GM21367 (cell line): ENCODE data around the gene CPA5.

Source experiments
- ATAC-seq: cut with Tn5 transposase; IDR thresholded peaks from one replicate; pipeline ENCODE4 v1.9.1; 2021; ENCODE audit not compliant: unreplicated experiment

CPA5 gene

GRCh38 chr7:130329681-130330080 lies 14.9 kb upstream of the CPA5 start:
- ATAC-seq, result no peak

- ATAC-seq, result no peak
These were observed 12.2 kb upstream of the CPA5 start for GRCh38 chr7:130332259-130333053.

DNA sequence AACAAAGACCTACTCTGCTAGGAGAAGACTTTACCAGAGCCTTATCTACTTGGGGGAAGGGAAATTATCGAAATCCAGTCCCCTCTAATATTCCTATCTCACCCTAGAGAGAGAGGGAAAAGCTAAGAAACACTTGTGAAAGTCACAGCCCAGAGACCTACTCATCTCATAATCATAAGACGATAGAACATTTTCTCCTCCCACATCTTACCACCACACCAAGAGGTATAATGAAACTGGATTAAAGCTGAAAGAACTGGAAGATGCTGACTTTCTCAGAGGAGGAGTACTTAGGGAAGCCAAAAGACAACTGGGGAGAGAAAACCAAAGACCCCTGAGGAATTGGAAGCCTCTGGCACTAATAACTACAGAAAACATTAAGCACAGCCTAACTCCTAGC lies 10.8 kb upstream of the CPA5 start:
- no peak for ATAC-seq

DNA sequence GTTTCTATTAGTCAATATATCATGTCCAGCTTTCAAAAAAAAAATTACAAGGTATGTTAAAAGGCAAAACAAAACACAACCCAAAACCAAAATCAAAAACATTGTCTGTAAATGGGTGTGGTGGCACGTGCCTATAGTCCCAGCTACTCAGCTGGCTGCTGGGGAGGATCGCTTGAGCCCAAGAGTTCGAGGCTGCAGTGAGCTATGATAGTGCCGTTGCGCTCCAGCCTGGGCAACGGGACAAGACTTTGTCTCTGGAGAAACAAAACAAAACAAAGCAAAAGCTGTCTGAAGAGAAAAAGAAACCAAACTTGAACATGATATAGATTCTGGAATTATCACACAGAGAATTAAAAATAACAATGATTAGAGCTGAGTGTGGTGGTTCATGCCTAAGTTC lies 10.3 kb upstream of the CPA5 start:
- ATAC-seq, result no peak

DNA sequence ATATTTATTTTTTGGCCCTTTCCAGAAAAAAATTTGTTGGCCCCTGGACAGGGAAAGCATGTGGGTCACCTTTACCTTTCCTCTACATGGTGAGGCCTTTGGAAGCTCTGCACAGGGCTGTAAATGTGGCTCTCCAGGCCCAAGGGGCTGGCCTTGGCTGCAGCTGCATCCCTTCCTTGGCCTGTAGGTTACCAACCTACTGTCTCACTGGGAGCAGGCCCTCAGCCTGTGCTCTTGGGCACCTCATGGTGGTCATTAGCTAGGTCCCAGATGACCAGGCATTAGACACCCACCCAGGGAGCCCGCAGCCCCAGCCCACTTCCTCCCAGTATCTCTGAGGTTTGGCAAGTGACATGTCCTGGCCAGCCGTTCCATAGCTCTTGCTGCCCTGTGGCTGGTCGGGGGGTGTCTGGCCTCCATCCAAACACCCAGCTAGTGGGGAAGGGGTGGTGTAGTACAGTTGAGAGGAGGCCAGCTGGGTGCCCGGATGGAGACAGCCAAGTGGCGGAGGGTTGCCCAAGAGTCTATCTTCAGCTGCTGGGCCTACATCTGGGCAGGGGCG lies 7.1 kb upstream of the CPA5 start:
- ATAC-seq, result no peak

DNA sequence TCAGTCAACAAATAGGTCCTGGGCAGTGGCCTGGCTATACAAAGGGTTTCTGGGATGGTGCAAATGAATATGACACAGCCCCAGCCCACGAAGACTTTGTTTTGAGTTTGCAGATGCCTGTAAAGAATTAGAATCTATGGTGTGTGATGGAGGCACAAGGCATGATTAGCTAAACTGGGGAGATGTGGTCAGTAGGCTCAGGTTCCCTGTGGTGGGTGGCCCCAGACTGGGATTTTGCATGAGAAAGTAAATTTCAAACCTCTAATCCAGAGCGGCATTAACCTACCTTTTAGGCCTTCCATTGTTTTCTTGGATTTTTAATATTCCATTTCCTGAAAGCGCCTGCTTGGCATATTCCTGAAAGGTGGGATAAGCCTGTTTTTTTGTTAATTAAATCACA lies 6.4 kb upstream of the CPA5 start:
- no peak for ATAC-seq

DNA sequence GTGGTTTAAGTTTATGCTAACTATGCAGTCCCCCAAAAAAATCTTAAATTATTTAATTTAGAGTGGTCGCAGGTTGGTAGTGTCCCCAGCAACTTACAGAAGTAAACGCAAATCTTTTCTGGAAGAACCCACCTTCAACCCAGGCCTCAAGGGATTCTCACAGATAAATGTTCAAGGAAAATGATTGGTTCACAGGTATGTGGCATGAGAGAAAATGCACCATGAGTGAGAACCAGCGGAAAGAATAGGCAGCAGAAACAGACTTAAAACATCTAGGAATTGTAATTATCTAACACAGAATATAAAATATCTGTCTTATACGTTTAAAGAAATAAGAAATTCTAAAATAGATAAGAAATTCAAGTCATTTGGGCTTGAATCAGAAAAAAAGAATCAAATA lies 2.7 kb upstream of the CPA5 start:
- ATAC-seq, result no peak

GRCh38 chr7:130342701-130343380 lies 1.8 kb upstream of the CPA5 start:
- ATAC-seq, result no peak

DNA sequence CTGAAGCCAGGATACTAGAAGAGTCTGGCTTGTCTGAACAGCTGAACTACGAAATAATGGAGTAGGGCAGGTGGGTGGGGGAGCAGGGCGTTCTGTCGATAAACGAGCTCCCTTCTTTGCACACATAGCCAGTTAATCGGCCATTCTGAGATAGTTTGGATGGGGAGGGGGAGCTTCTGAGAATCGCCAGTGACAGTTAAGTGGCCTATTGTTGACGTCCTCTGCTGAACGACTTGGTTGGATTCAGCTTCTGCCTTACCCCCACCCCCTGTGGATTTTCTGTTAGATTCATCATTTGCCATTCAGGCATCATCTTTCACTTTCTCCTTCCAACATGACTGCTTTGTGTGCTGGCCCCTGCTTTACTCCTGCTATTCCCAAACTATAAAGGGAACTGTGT lies 520 bp downstream of the CPA5 start:
- no peak for ATAC-seq

DNA sequence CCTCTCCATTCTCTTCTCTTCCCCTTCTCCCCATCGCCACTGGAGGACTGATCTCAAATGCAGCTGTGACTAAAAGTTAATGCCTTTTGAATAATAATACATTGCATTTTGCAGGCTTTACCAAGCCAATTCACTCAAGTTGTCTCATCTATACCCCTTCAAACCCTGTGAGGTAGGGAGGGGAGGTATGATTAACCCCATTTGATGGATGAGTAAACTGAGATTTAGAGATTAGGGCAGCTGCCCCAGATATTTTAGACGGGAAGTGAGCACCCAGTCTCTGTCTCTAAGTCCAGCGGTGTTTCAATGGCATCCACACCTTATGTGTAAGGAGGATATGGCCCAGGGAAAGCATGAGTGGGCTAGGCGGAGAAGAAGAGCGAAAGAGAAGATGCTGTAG lies 1.1 kb downstream of the CPA5 start:
- ATAC-seq, result no peak

- ATAC-seq, result no peak
These were observed 1.7 kb downstream of the CPA5 start for GRCh38 chr7:130346177-130346905.

- no peak for ATAC-seq
These were observed 2.3 kb downstream of the CPA5 start for GRCh38 chr7:130346941-130347340.

DNA sequence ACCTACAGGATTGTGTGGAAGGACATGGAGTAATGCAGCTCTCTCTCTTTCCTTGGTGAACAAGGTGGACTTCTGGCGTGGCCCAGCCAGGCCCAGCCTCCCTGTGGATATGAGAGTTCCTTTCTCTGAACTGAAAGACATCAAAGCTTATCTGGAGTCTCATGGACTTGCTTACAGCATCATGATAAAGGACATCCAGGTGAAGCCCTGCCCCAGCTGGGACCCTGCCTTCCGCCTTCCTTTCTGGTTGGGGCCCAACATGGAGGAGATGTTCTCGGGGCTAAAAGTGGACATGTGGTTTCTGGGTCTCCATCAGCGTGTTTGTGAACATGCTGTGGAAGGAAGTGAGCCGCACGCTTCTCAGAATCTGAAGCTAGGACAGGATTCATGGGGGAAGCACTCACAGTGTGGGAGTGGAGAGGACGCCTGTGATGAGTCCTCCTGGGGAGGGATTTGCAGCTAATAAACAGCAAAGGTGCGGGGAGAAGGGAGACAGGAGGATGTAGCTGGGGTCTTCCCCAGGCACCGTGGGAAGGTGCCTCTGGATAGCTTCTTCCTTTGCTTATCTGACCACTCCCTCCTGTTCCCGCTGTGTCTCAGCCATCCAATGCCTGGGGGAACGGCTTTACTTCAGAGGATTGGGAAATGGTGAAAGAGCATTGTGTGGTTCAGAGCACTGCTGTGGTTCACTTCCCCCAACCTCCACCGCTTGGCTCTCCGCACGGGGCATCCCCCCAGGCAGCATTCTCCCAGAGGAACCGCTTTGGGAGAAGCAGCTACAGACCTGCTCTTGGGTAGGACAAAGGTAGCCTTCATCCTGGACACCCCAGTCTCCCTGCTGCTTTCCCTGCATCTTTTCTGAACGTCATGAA lies 5.5 kb downstream of the CPA5 start:
- no peak for ATAC-seq

DNA sequence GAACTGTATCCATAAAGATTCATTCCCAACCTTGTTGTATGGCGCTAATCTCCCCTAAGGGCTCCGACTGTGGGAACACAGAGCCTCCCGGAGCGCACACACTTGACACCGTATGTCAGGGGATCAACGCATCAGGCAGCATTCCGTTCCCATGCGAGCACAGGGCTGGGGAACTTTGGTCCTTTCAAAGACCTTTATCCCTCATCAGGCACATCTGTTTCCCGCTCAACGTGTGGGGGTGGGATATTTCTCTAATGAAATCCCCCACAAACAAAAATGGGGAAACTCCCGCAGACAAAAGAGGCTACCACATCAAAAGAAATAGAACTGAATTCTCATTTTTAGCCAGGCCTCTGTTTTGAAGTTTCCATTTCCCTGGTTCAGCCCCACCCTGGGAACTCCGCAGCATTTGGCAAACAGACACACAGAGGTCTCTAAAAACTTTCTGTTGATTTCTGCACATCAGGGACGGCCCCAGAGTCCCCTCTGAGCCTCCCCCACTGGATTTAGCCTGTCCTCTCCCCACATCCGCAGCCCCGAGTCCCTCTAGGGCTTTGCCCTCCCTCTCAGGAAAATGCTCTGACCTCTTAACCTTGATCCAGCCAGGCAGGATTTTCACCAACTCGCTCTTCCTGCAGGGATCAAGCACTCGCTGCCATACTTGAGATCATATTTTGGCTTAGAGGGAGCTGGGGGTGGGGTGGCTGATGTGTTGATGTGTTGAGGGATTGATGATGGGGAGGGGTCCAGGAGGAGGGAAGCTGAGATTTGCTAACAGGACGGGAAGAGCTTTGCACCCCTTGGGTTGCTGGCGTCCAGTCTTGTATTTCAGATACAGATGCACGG lies 6.6 kb downstream of the CPA5 start:
- no peak for ATAC-seq

DNA sequence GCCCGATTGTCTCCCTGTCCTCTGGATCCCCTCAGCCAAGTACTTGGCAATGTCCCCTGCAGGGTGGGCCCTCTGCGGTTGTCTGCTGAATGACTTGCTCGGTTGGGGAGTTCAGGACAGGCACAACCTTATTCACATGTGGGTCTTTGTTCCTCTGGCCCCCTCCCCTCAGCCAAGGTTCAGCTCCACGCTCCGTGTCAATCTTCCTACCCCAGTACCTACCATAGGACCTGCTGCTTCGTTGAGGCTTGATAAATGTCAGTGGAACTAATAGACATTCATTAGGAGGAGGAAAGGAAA lies 7.1 kb downstream of the CPA5 start:
- no peak for ATAC-seq

DNA sequence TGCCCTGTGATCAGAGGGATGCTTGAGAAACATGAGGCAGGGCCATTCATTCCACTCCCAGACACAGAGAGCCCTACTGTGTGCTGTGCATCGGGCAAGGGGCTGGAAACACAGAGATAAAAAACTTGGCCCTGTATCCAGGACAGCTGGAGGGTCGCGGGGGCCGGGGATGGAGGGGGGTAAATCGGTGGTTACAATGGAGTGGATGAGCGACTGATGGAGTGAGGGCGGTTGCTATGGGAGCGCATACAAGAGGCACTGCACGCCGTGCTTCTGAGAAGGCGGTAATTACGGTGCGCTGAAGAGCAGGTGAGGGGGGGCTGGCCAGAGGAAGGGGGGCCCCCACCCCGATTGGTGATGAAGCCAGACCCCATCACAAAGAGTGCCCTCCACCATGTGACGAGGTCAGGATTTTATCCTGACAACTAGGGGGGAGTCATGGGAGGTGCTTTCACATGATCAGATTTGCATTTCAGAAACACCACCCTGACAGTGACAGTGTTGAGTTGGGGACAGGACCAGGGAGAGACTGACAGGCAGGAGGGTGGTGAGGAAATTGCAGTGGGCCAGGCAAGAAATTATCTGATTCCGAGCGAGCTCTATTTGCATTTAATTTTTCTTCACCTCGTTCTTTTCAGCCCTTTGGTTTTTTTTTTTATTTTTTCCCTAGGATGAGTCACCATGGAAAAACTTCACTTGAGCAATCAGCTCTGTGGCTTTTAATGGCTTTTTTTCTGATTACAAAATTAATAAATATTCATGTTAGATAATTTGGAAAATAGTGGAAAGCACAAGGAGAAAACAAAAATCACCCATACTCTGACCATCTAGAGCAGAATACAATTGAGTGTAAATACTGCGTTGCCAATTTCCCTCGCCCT lies 7.8 kb downstream of the CPA5 start:
- ATAC-seq, result no peak

DNA sequence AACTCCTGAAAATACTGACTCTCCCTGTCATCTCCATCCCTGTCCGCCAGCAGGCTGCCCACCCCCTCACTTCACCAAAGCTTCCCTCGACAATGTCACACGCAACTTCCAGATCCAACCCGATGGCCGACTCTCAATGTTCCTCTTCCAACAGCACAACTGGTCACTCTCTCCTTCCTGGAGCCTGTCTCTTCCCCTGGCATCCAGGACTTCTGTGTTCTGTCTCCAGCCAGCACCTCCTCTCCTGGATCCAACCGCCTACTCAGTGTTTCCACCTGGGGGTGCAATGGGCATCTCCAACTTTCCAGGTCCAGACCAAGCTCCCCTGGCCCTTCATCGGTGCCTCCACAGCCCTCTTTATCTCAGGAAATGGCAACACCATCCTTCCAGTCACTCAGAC lies 8.6 kb downstream of the CPA5 start:
- no peak for ATAC-seq

DNA sequence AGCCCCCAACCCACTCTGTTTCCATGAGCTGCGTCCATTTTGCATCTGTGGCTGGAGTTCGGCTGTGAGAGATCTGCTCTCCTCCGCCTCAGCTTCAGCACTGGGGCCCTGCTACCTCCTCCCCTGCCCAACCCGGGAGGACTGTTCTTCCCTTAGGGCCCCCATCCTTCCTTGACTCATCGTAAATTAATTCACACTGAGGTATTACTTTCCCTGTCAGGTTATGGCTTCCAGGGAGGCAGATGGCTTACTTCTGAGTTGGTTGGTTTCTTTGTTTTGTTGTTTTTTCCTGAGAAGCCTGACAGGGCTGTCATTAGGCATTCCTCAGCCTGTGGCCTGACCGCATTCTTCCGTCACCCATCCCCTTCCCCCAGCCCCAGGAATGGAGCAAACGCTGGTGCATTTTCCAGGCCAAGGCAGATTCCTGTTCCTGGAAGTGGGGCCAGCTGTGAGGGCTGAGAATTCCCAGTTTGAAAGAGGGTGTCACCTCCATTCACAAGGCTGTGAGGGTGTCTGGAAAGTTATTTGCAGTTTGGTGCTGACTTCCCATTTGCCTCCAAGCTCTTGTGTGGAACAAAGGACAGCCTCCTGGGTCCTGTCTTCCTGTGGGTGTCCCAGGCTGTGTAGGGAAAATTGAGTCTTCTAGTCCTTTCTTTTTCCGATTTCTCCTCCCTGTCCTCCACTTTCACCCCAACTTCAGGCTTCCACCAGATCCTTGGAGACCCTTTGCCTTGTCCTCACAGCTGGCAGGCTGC lies 11.7 kb downstream of the CPA5 start:
- ATAC-seq, result no peak
